ENCODE measurements around the gene TUBGCP6. TPM values are rescaled to one million over a fixed set of nuclear protein-coding genes. Genes with fewer than 3 reads are reported as not detected.

Gene TUBGCP6
- total RNA-seq, 4 donors from 2014 or later, result 43.8 to 110 (median 73.1) TPM

DNA sequence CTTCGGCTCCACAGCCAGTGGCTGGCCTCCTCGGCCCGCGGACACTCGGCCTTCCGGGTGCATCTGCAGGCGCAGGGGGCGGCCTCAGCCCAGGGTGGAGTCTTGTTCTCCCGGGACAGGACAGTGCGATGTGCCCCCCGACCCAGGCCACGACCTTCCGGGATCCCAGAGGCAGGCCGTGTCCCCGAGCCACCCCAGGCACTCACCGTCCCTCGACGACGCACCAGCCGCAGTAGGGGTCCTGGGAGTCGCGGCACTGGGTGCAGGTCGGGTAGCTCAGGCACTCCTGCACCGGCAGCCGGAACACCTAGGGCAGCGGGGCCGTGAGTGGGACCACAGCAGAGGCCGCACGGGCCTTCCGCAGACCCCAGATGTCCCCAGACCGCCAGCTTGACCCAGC, 42.9 kb upstream of the TUBGCP6 start:
- H3K4me3 ChIP-seq, result no peak overlapping the region
- H3K27me3 ChIP-seq, result no peaks in the 10 kb centered on the region
- no peak overlapping the region for H3K27ac ChIP-seq
- H3K9me3 ChIP-seq, result no peaks in the 10 kb centered on the region
- intact Hi-C loops (cut with DNase I; ENCODE audit: low total_unique reads) (no loop called here), in situ Hi-C loops (cut with MboI; ENCODE audit: low pct_ligation_motif_present in 1 of 4, low pct_unique_long_range_greater_than_20kb in 1 of 4, low sequenced_read_pairs in 3 of 4) (no loop called here)
- TF ChIP-seq POLR2A (IDR thresholded peaks at IDR 0.05), result no peak
- TF ChIP-seq, protein P1, sequence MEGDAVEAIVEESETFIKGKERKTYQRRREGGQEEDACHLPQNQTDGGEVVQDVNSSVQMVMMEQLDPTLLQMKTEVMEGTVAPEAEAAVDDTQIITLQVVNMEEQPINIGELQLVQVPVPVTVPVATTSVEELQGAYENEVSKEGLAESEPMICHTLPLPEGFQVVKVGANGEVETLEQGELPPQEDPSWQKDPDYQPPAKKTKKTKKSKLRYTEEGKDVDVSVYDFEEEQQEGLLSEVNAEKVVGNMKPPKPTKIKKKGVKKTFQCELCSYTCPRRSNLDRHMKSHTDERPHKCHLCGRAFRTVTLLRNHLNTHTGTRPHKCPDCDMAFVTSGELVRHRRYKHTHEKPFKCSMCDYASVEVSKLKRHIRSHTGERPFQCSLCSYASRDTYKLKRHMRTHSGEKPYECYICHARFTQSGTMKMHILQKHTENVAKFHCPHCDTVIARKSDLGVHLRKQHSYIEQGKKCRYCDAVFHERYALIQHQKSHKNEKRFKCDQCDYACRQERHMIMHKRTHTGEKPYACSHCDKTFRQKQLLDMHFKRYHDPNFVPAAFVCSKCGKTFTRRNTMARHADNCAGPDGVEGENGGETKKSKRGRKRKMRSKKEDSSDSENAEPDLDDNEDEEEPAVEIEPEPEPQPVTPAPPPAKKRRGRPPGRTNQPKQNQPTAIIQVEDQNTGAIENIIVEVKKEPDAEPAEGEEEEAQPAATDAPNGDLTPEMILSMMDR (IDR thresholded peaks at IDR 0.05), result no peak
- peaks cover 4 to 5% (median 4%) of the 10 kb centered on the region in 4 donors for H3K4me1 ChIP-seq
- DNase-seq, result no peak
- 96% methylated on average over 25 of the region's 31 CpGs; no CpG with 5 or more reads in 1 of the 2 donors for WGBS, 2 donors (ENCODE audit: low coverage in 1 of 2)
- peaks cover 0 to 51% (median 20%) of the 10 kb centered on the region in 4 donors for H3K36me3 ChIP-seq

- Histone ChIP-seq H3K4me1 (no peaks in the 10 kb centered on the region), H3K36me3 (peaks cover 0 to 60% (median 21%) of the 10 kb centered on the region in 4 donors), H3K27ac (no peak overlapping the region), H3K27me3 (no peaks in the 10 kb centered on the region), H3K4me3 (no peak overlapping the region), H3K9me3 (no peaks in the 10 kb centered on the region)
- intact Hi-C loops (cut with DNase I; ENCODE audit: low total_unique reads) (no loop called here), in situ Hi-C loops (cut with MboI; ENCODE audit: low pct_ligation_motif_present in 1 of 4, low pct_unique_long_range_greater_than_20kb in 1 of 4, low sequenced_read_pairs in 3 of 4) (no loop called here)
- DNase-seq, result no peak
- TF ChIP-seq EP300 (IDR thresholded peaks at IDR 0.05; ENCODE audit: low read depth) (no peak), POLR2AphosphoS5 (IDR thresholded peaks at IDR 0.05) (no peak), POLR2A (IDR thresholded peaks at IDR 0.05) (no peak)
- TF ChIP-seq, protein P1 (IDR thresholded peaks at IDR 0.05), result no peak
- WGBS, 2 donors (ENCODE audit: low coverage in 1 of 2), result 91% methylated on average over 37 of the region's 40 CpGs; no CpG with 5 or more reads in 1 of the 2 donors
Observed at GRCh38 chr22:50286701-50287318, 42.0 kb upstream of the TUBGCP6 start.

DNA sequence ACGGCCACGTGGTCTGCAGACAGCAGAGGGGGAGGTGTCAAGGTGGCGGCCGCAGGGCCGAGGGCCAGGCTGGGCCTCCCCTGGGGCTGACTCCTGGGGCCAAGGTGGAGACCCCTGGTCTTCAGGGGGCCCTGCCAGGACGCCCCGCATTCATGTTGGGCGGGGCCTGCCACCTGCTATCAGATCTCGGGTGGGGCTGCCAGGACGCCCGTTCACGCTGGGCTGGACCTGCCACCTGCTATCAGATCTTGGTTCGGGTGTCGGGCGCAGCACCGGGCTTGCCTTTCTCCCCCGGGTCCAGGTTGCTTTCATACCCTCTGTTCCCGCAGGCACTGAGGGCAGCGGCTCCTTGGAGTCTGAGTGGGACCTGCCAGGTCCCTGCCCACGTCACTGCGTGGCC, 41.5 kb upstream of the TUBGCP6 start:
- DNase-seq, result no peak

DNA sequence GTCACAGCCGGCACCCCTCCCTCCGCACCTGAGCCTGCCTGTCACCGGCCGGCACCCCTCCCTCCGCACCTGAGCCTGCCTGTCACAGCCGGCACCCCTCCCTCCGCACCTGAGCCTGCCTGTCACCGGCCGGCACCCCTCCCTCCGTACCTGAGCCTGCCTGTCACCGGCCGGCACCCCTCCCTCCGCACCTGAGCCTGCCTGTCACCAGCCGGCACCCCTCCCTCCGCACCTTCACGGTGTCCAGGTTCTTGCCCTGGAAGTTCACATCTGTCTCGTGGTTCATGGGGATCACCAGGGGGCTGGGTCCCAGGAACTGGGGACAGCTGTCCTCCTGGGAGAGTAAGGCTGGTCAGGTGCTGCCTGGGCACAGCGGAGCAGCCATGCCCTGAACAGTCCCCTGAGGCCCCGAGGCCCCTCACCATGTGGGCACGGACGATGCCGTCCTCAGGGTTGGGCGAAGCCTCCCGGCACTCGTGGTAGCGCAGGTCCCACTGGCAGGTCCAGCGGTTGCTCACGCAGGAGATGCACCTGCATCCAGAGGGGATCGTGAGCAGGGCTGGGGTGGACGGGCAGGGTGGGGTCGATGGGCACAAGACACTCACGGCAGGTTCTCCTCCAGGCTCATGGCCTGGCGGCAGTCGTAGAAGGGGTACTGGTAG, 40.9 kb upstream of the TUBGCP6 start:
- 91% methylated on average over 32 of the region's 34 CpGs; no CpG with 5 or more reads in 1 of the 2 donors for WGBS, 2 donors (ENCODE audit: low coverage in 1 of 2)
- intact Hi-C loops (cut with DNase I; ENCODE audit: low total_unique reads), result no loop called here
- no peak overlapping the region for H3K27ac ChIP-seq

More for the DNA sequence above, 41.5 kb upstream of the TUBGCP6 start:
- Histone ChIP-seq H3K9me3 (no peaks in the 10 kb centered on the region), H3K4me3 (no peak overlapping the region), H3K4me1 (no peaks in the 10 kb centered on the region), H3K27ac (no peak overlapping the region), H3K36me3 (peaks cover 0 to 65% (median 23%) of the 10 kb centered on the region in 4 donors), H3K27me3 (no peaks in the 10 kb centered on the region)
- no peak for TF ChIP-seq POLR2AphosphoS5 (IDR thresholded peaks at IDR 0.05)
- TF ChIP-seq EP300 (IDR thresholded peaks at IDR 0.05; ENCODE audit: low read depth), result no peak
- no peak for TF ChIP-seq POLR2A (IDR thresholded peaks at IDR 0.05)
- TF ChIP-seq, protein P1 (IDR thresholded peaks at IDR 0.05), result no peak
- in situ Hi-C loops (cut with MboI; ENCODE audit: low pct_ligation_motif_present in 1 of 4, low pct_unique_long_range_greater_than_20kb in 1 of 4, low sequenced_read_pairs in 3 of 4) (no loop called here), intact Hi-C loops (cut with DNase I; ENCODE audit: low total_unique reads) (no loop called here)
- WGBS, 2 donors (ENCODE audit: low coverage in 1 of 2), result 64% methylated on average over 16 of the region's 21 CpGs; no CpG with 5 or more reads in 1 of the 2 donors

More for the DNA sequence above, 40.9 kb upstream of the TUBGCP6 start:
- no peak for DNase-seq
- Histone ChIP-seq H3K36me3 (peaks cover 0 to 71% (median 26%) of the 10 kb centered on the region in 4 donors), H3K9me3 (no peaks in the 10 kb centered on the region), H3K27me3 (no peaks in the 10 kb centered on the region), H3K4me3 (no peak overlapping the region), H3K4me1 (no peaks in the 10 kb centered on the region)
- TF ChIP-seq POLR2AphosphoS5 (IDR thresholded peaks at IDR 0.05) (no peak), POLR2A (IDR thresholded peaks at IDR 0.05) (no peak), EP300 (IDR thresholded peaks at IDR 0.05; ENCODE audit: low read depth) (no peak)
- TF ChIP-seq, protein P1 (IDR thresholded peaks at IDR 0.05), result no peak
- in situ Hi-C loops (cut with MboI; ENCODE audit: low pct_ligation_motif_present in 1 of 4, low pct_unique_long_range_greater_than_20kb in 1 of 4, low sequenced_read_pairs in 3 of 4), result no loop called here

Data from transverse colon (tissue), 4 donors.